Measurements from ENCODE around the gene CCDC152. TPM values are rescaled to one million over a fixed set of nuclear protein-coding genes. Genes with fewer than 3 reads are reported as not detected.

CCDC152 gene
- total RNA-seq, 1 experiment from 2014 or later: not detected

DNA sequence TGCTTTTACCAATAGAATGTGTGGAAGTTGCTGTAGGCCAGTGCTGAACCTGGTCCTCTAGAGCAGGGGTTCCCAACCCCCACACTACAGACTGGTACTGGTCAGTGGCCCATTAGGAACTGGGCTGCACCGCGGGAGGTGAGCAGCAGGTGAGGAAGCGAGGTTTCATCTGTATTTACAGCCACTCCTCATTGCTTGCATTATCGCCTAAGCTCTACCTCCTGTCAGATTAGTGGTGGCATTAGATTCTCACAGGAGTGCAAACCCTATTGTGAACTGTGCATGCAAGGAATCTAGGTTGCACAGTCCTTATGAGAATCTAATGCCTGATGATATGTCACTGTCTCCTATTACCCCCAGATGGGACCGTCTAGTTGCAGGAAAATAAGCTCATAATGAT, 6.1 kb upstream of the CCDC152 start:
- Histone ChIP-seq H3K27ac (ENCODE audit: low read length) (no peak overlapping the region), H3K36me3 (ENCODE audit: low read depth, low read length) (no peaks in the 10 kb centered on the region), H3K9me2 (replicated peaks; ENCODE audit: low read length) (no peaks in the 10 kb centered on the region), H4K20me1 (ENCODE audit: low read length) (no peaks in the 10 kb centered on the region), H3F3A (ENCODE audit: low read length, unreplicated experiment) (no peaks in the 10 kb centered on the region), H2AFZ (ENCODE audit: low read length) (no peak overlapping the region), H3K9ac (ENCODE audit: low read length) (no peak overlapping the region), H3K79me2 (ENCODE audit: low read length) (no peaks in the 10 kb centered on the region), H3K4me2 (ENCODE audit: low read length) (no peak overlapping the region), H3K4me1 (ENCODE audit: insufficient read depth, low read length) (peaks cover 7% of the 10 kb centered on the region), H3K27me3 (ENCODE audit: low read length) (no peaks in the 10 kb centered on the region), H3K9me3 (ENCODE audit: low read length) (no peaks in the 10 kb centered on the region), H3K4me3 (ENCODE audit: low read length) (no peak overlapping the region)
- no TSS peak for BruUV-seq (replicated peaks)
- DNase-seq: no peak
- intact Hi-C loops (cut with micrococcal nuclease): no loop called here
- TF ChIP-seq, protein P1, sequence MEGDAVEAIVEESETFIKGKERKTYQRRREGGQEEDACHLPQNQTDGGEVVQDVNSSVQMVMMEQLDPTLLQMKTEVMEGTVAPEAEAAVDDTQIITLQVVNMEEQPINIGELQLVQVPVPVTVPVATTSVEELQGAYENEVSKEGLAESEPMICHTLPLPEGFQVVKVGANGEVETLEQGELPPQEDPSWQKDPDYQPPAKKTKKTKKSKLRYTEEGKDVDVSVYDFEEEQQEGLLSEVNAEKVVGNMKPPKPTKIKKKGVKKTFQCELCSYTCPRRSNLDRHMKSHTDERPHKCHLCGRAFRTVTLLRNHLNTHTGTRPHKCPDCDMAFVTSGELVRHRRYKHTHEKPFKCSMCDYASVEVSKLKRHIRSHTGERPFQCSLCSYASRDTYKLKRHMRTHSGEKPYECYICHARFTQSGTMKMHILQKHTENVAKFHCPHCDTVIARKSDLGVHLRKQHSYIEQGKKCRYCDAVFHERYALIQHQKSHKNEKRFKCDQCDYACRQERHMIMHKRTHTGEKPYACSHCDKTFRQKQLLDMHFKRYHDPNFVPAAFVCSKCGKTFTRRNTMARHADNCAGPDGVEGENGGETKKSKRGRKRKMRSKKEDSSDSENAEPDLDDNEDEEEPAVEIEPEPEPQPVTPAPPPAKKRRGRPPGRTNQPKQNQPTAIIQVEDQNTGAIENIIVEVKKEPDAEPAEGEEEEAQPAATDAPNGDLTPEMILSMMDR (conservative IDR thresholded peaks at IDR 0.05; ENCODE audit: low read depth, low read length): no peak
- no peak for TF ChIP-seq EZH2 (IDR thresholded peaks at IDR 0.05; ENCODE audit: low read length, unreplicated experiment)
- no peak for TF ChIP-seq EZH2phosphoT487 (IDR thresholded peaks at IDR 0.05; ENCODE audit: borderline replicate concordance, low read length)
- ATAC-seq: no peak
- ChIA-PET CTCF (no interaction called here), POLR2A (ENCODE audit: unreplicated experiment) (no interaction called here)

DNA sequence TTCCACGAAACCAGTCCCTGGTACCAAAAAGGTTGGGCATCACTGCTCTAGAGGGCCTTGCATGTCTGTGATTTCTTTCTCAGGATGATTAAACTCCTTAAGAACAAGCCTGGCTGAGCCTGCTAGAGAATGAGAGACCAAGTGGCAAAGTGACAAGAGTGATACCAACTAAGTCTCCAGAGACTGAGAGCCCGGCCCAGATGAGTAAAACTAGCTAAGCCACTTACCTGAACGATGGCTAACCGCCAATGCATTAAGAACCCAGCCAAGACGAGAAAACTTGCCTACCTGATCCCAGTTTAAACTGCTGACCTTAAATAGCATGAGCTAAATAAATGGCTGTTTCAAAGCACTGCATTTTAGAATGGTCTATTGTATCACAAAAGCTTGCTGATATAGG, 5.6 kb upstream of the CCDC152 start:
- no TSS peak for BruUV-seq (replicated peaks)
- Histone ChIP-seq H2AFZ (ENCODE audit: low read length) (no peak overlapping the region), H3K9ac (ENCODE audit: low read length) (no peak overlapping the region), H3K4me3 (ENCODE audit: low read length) (no peak overlapping the region), H3F3A (ENCODE audit: low read length, unreplicated experiment) (no peaks in the 10 kb centered on the region), H3K9me3 (ENCODE audit: low read length) (no peaks in the 10 kb centered on the region), H3K36me3 (ENCODE audit: low read depth, low read length) (no peaks in the 10 kb centered on the region), H4K20me1 (ENCODE audit: low read length) (no peaks in the 10 kb centered on the region), H3K4me2 (ENCODE audit: low read length) (no peak overlapping the region), H3K79me2 (ENCODE audit: low read length) (no peaks in the 10 kb centered on the region), H3K27me3 (ENCODE audit: low read length) (no peaks in the 10 kb centered on the region), H3K27ac (ENCODE audit: low read length) (no peak overlapping the region), H3K9me2 (replicated peaks; ENCODE audit: low read length) (no peaks in the 10 kb centered on the region), H3K4me1 (ENCODE audit: insufficient read depth, low read length) (peaks cover 7% of the 10 kb centered on the region)
- POLR2A ChIA-PET (ENCODE audit: unreplicated experiment): no interaction called here
- no peak for ATAC-seq
- no peak for TF ChIP-seq EZH2 (IDR thresholded peaks at IDR 0.05; ENCODE audit: low read length, unreplicated experiment)
- TF ChIP-seq, protein P1 (conservative IDR thresholded peaks at IDR 0.05; ENCODE audit: low read depth, low read length): no peak
- TF ChIP-seq EZH2phosphoT487 (IDR thresholded peaks at IDR 0.05; ENCODE audit: borderline replicate concordance, low read length): no peak
- intact Hi-C loops (cut with micrococcal nuclease): no loop called here
- CTCF ChIA-PET: no interaction called here
- DNase-seq: peak; percentile 26

- no peak overlapping the region for H3K9ac ChIP-seq (ENCODE audit: low read length)
- TF ChIP-seq EZH2 (IDR thresholded peaks at IDR 0.05; ENCODE audit: low read length, unreplicated experiment) (no peak), EZH2phosphoT487 (IDR thresholded peaks at IDR 0.05; ENCODE audit: borderline replicate concordance, low read length) (no peak)
- TF ChIP-seq, protein P1 (conservative IDR thresholded peaks at IDR 0.05; ENCODE audit: low read depth, low read length): no peak
These were observed 3.5 kb upstream of the CCDC152 start for GRCh38 chr5:42753099-42753498.

More at GRCh38 chr5:42753099-42753498, 3.5 kb upstream of the CCDC152 start:
- peak; percentile 77 for ATAC-seq
- no peaks in the 10 kb centered on the region for H3F3A ChIP-seq (ENCODE audit: low read length, unreplicated experiment)
- ChIA-PET CTCF (no interaction called here), POLR2A (ENCODE audit: unreplicated experiment) (interaction anchor here (0.5 kb wide), 1 partner anchor 185 kb away, joined by 6 read pairs; no protein-coding TSS in a partner anchor)
- BruUV-seq (replicated peaks): no TSS peak
- intact Hi-C loops (cut with micrococcal nuclease): no loop called here
- H4K20me1 ChIP-seq (ENCODE audit: low read length): no peaks in the 10 kb centered on the region
- H3K27me3 ChIP-seq (ENCODE audit: low read length): no peaks in the 10 kb centered on the region
- peak overlapping the region; percentile 53 for H3K27ac ChIP-seq (ENCODE audit: low read length)
- no peak overlapping the region for H3K4me3 ChIP-seq (ENCODE audit: low read length)
- H3K79me2 ChIP-seq (ENCODE audit: low read length): no peaks in the 10 kb centered on the region
- H3K4me1 ChIP-seq (ENCODE audit: insufficient read depth, low read length): peaks cover 7% of the 10 kb centered on the region
- H3K9me3 ChIP-seq (ENCODE audit: low read length): no peaks in the 10 kb centered on the region
- H3K9me2 ChIP-seq (replicated peaks; ENCODE audit: low read length): no peaks in the 10 kb centered on the region
- no peak overlapping the region for H2AFZ ChIP-seq (ENCODE audit: low read length)
- H3K4me2 ChIP-seq (ENCODE audit: low read length): no peak overlapping the region
- peak; percentile 70 for DNase-seq
- H3K36me3 ChIP-seq (ENCODE audit: low read depth, low read length): no peaks in the 10 kb centered on the region
